HG02571 (cell line): ENCODE measurements around the gene TRIML1.
"Not testable (repeated sequence)": the region's sequence is repeated elsewhere in the genome, so short reads cannot be mapped to it uniquely, and the experiment has no call there.

Source experiments
- ATAC-seq: cut with Tn5 transposase; IDR thresholded peaks from one replicate; pipeline ENCODE4 v1.9.1; 2021; ENCODE audit warnings: mild to moderate bottlenecking, moderate library complexity; ENCODE audit not compliant: unreplicated experiment

The TRIML1 gene

GRCh38 chr4:188147176-188147575, 7.9 kb downstream of the TRIML1 start:
- ATAC-seq, result no peak

GRCh38 chr4:188147776-188148175, 8.5 kb downstream of the TRIML1 start:
- ATAC-seq, result no peak

- no peak for ATAC-seq
Measured at GRCh38 chr4:188154668-188155405, 15.6 kb downstream of the TRIML1 start.

GRCh38 chr4:188158336-188158735, 19.1 kb downstream of the TRIML1 start:
- ATAC-seq, result no peak

GRCh38 chr4:188159513-188160226, 20.4 kb downstream of the TRIML1 start:
- ATAC-seq, result not testable (repeated sequence)

GRCh38 chr4:188160406-188160805, 21.2 kb downstream of the TRIML1 start:
- ATAC-seq, result no peak

- ATAC-seq, result no peak
Measured at GRCh38 chr4:188161167-188161566, 21.9 kb downstream of the TRIML1 start.

- ATAC-seq, result no peak
Measured at GRCh38 chr4:188162698-188163097, 23.5 kb downstream of the TRIML1 start.

GRCh38 chr4:188168726-188169373, 29.6 kb downstream of the TRIML1 start:
- ATAC-seq, result no peak

GRCh38 chr4:188171551-188171950, 32.3 kb downstream of the TRIML1 start:
- ATAC-seq, result no peak

- ATAC-seq, result no peak
Measured at GRCh38 chr4:188175288-188175687, 36.0 kb downstream of the TRIML1 start.

- ATAC-seq, result no peak
Measured at GRCh38 chr4:188177997-188178675, 38.9 kb downstream of the TRIML1 start.

- ATAC-seq, result no peak
Measured at GRCh38 chr4:188178806-188179205, 39.6 kb downstream of the TRIML1 start.

GRCh38 chr4:188187106-188187505, 47.9 kb downstream of the TRIML1 start:
- no peak for ATAC-seq

- no peak for ATAC-seq
Measured at GRCh38 chr4:188190461-188190860, 51.2 kb downstream of the TRIML1 start.

- no peak for ATAC-seq
Measured at GRCh38 chr4:188194421-188194820, 55.2 kb downstream of the TRIML1 start.

- no peak for ATAC-seq
Measured at GRCh38 chr4:188195389-188195985, 56.2 kb downstream of the TRIML1 start.

- ATAC-seq, result no peak
Measured at GRCh38 chr4:188196134-188196735, 57.0 kb downstream of the TRIML1 start.
